ENCODE measurements around the gene GRIK3.

The GRIK3 gene

GRCh38 chr1:37010011-37010410 lies 24.3 kb downstream of the GRIK3 start:
- no peak for DNase-seq

GRCh38 chr1:37009521-37009920 lies 24.8 kb downstream of the GRIK3 start:
- DNase-seq = no peak

GRCh38 chr1:37006132-37006868 lies 28.0 kb downstream of the GRIK3 start:
- no peak for DNase-seq

GRCh38 chr1:37002898-37003297 lies 31.4 kb downstream of the GRIK3 start:
- DNase-seq = no peak

- DNase-seq = no peak
Observed at GRCh38 chr1:37001703-37002102, 32.6 kb downstream of the GRIK3 start.

- DNase-seq = no peak
Observed at GRCh38 chr1:36996106-36996505, 38.2 kb downstream of the GRIK3 start.

GRCh38 chr1:36994868-36995267 lies 39.4 kb downstream of the GRIK3 start:
- DNase-seq = no peak

GRCh38 chr1:36994294-36994693 lies 40.0 kb downstream of the GRIK3 start:
- no peak for DNase-seq

GRCh38 chr1:36992139-36992943 lies 42.0 kb downstream of the GRIK3 start:
- DNase-seq = no peak

GRCh38 chr1:36991551-36991950 lies 42.8 kb downstream of the GRIK3 start:
- DNase-seq = no peak

- no peak for DNase-seq
Observed at GRCh38 chr1:36990928-36991327, 43.4 kb downstream of the GRIK3 start.

- no peak for DNase-seq
Observed at GRCh38 chr1:36989241-36989640, 45.1 kb downstream of the GRIK3 start.

GRCh38 chr1:36988741-36989193 lies 45.5 kb downstream of the GRIK3 start:
- no peak for DNase-seq

GRCh38 chr1:36988321-36988720 lies 46.0 kb downstream of the GRIK3 start:
- DNase-seq = no peak

GRCh38 chr1:36987276-36987675 lies 47.0 kb downstream of the GRIK3 start:
- no peak for DNase-seq

GRCh38 chr1:36986241-36986985 lies 47.9 kb downstream of the GRIK3 start:
- DNase-seq = no peak

GRCh38 chr1:36984675-36985074 lies 49.6 kb downstream of the GRIK3 start:
- DNase-seq = no peak

- no peak for DNase-seq
Observed at GRCh38 chr1:36984026-36984425, 50.3 kb downstream of the GRIK3 start.

GRCh38 chr1:36982709-36983108 lies 51.6 kb downstream of the GRIK3 start:
- DNase-seq = no peak

GRCh38 chr1:36981771-36982622 lies 52.3 kb downstream of the GRIK3 start:
- DNase-seq = no peak

- DNase-seq = no peak
Observed at GRCh38 chr1:36981126-36981525, 53.2 kb downstream of the GRIK3 start.

GRCh38 chr1:36977731-36978406 lies 56.4 kb downstream of the GRIK3 start:
- no peak for DNase-seq

All from GF-D8 (cell line).